Lower leg skin (tissue), 3 donors: ENCODE measurements around the gene SLC6A5.

Experiments used
- POLR2A ChIP-seq, 2 donors: fragments of 450-650 bp; IDR thresholded peaks; one replicate each; pipeline ENCODE4 v1.6.1; 2016 to 2017; ENCODE audit warnings: antibody characterized with exemption in 2 of 2, mild to moderate bottlenecking in 1 of 2, moderate library complexity in 1 of 2
- TF ChIP-seq, protein P1 (sequence below), 3 donors: fragments of 450-650 bp; IDR thresholded peaks; one replicate each; pipeline ENCODE4 v1.5.1; 2016; ENCODE audit warnings: antibody characterized with exemption in 3 of 3, mild to moderate bottlenecking in 3 of 3, moderate library complexity in 2 of 3

DNA sequence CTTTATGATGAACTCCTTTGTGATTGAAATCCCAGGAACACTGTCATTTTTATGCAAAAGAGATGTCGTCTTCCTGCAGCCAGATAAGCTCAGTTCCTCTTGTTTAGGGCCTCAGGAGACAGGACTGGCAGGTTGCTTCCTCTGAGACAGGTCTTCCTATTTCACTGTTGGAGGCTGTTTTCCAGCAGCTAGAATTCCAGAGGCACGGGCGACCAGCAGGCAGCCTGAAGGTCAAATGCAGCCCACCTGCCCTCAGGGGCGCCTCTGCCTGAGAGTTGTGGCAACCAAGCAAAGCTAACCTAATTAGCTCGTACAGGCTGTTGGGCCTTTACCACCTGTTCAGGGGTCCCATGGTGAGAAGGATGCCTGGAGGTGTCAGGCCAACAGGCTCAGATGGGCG lies 22.3 kb downstream of the SLC6A5 start:
- TF ChIP-seq, protein P1, sequence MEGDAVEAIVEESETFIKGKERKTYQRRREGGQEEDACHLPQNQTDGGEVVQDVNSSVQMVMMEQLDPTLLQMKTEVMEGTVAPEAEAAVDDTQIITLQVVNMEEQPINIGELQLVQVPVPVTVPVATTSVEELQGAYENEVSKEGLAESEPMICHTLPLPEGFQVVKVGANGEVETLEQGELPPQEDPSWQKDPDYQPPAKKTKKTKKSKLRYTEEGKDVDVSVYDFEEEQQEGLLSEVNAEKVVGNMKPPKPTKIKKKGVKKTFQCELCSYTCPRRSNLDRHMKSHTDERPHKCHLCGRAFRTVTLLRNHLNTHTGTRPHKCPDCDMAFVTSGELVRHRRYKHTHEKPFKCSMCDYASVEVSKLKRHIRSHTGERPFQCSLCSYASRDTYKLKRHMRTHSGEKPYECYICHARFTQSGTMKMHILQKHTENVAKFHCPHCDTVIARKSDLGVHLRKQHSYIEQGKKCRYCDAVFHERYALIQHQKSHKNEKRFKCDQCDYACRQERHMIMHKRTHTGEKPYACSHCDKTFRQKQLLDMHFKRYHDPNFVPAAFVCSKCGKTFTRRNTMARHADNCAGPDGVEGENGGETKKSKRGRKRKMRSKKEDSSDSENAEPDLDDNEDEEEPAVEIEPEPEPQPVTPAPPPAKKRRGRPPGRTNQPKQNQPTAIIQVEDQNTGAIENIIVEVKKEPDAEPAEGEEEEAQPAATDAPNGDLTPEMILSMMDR (IDR thresholded peaks at IDR 0.05) = no peak
- TF ChIP-seq POLR2A (IDR thresholded peaks at IDR 0.05) = no peak
